HepG2 (cell line): Measurements from ENCODE around the gene CEP131. TPM values are rescaled to one million over a fixed set of nuclear protein-coding genes. Genes with fewer than 3 reads are reported as not detected.

ENCODE experiments used
- ATAC-seq: fragments of 200-7000 bp; cut with Tn5 transposase; 3 replicates; pipeline ENCODE4 v1.9.1; 2020; ENCODE audit warnings: mild to moderate bottlenecking, moderate library complexity
- BruUV-seq: library from RNA; stranded (reverse); fragments of 400-500 nt; replicated peaks from 2 replicates; lab custom pipeline; 2021; lab: Mats Ljungman, UMichigan
- CTCF ChIA-PET: fragments of 300-600 bp; formaldehyde crosslinking; extraction: SDS; loops from one replicate; lab custom pipeline; 2021; ENCODE audit warnings: low total read pairs, inconsistent platforms, low intra/inter-chr PET ratio; lab: Yijun Ruan, JAX
- POLR2A ChIA-PET: fragments of 350-600 bp; sonication (Branson Sonifier 250); formaldehyde crosslinking; loops from one replicate; lab custom pipeline; 2020; ENCODE audit warnings: antibody characterized with exemption, inconsistent platforms; lab: Yijun Ruan, JAX
- DNase-seq: peaks from one replicate; pipeline ENCODE4 v3.0.0-alpha.2; 2015; ENCODE audit warnings: low spot score
- FAIRE-seq: peaks from 3 replicates; lab custom pipeline; 2011; peaks lifted over from hg19 to GRCh38; lab: Jason Lieb, UNC
- H2AFZ ChIP-seq: one replicate; pipeline ENCODE4 v1.6.1; 2011; ENCODE audit warnings: low read length, inconsistent platforms
- H3K27ac ChIP-seq: fragments of 300-600 bp; 3 replicates; pipeline ENCODE4 v1.8.0; 2011; ENCODE audit warnings: mixed run types, mild to moderate bottlenecking, mixed read lengths, low read length, inconsistent platforms; ENCODE audit not compliant: insufficient read depth; ENCODE audit errors: extremely low read length
- H3K27me3 ChIP-seq, 2 experiments: fragments of 200-600 bp in 1 of 2; 2 replicates in 1 of 2; 3 replicates in 1 of 2; pipeline versions ENCODE4 v1.6.0 to v1.8.0; 2011; ENCODE audit warnings: low read length in 2 of 2, mild to moderate bottlenecking in 2 of 2, moderate library complexity in 2 of 2, inconsistent platforms in 1 of 2; ENCODE audit not compliant: insufficient read depth in 2 of 2, control insufficient read depth in 1 of 2
- H3K36me3 ChIP-seq, 2 experiments: fragments of 200-600 bp in 1 of 2; replicated peaks in 1 of 2; 2 replicates in 1 of 2; 3 replicates in 1 of 2; pipeline versions ENCODE4 v1.5.1 to v1.8.0; 2011; ENCODE audit warnings: low read length in 2 of 2, inconsistent platforms in 1 of 2; ENCODE audit not compliant: insufficient read depth in 2 of 2, control insufficient read depth in 1 of 2
- H3K4me1 ChIP-seq: 2 replicates; pipeline ENCODE4 v1.5.1; 2012; ENCODE audit warnings: low read length, inconsistent platforms; ENCODE audit not compliant: insufficient read depth
- H3K4me2 ChIP-seq: 2 replicates; pipeline ENCODE4 v1.6.0; 2011; ENCODE audit warnings: low read depth, low read length, inconsistent platforms
- H3K4me3 ChIP-seq, 3 experiments: fragments of 200-600 bp in 1 of 3; sonication (generic), shearing (Covaris generic) in 1 of 3; replicated peaks in 1 of 3; 2 replicates each; pipeline ENCODE4 v1.5.1; 2011 to 2016; ENCODE audit warnings: low read length in 3 of 3, inconsistent platforms in 2 of 3, low read depth in 2 of 3, mild to moderate bottlenecking in 2 of 3, control low read depth in 1 of 3, mixed read lengths in 1 of 3; ENCODE audit not compliant: insufficient read depth in 1 of 3
- H3K79me2 ChIP-seq: one replicate; pipeline ENCODE4 v1.6.1; 2011; ENCODE audit warnings: low read length, inconsistent platforms; ENCODE audit not compliant: insufficient read depth
- H3K9ac ChIP-seq: 2 replicates; pipeline ENCODE4 v1.6.0; 2011; ENCODE audit warnings: mild to moderate bottlenecking, low read depth, low read length, inconsistent platforms; ENCODE audit not compliant: insufficient read depth
- H3K9me3 ChIP-seq: 2 replicates; pipeline ENCODE4 v1.5.1; 2012; ENCODE audit warnings: mild to moderate bottlenecking, low read length
- H4K20me1 ChIP-seq: 2 replicates; pipeline ENCODE4 v1.6.0; 2011; ENCODE audit warnings: inconsistent platforms, mild to moderate bottlenecking, low read length, moderate library complexity; ENCODE audit not compliant: insufficient read depth
- ELF1 ChIP-seq: sonication (generic); formaldehyde crosslinking; IDR thresholded peaks from 2 replicates; pipeline ENCODE4 v1.4.0; 2020; ENCODE audit warnings: missing genetic modification reagents
- ETV6 ChIP-seq: sonication (generic); formaldehyde crosslinking; conservative IDR thresholded peaks from 2 replicates; pipeline ENCODE4 v1.4.0; 2020; ENCODE audit warnings: missing genetic modification reagents
- GFI1 ChIP-seq: sonication (generic); formaldehyde crosslinking; IDR thresholded peaks from 2 replicates; pipeline ENCODE4 v1.5.0; 2020; ENCODE audit warnings: missing genetic modification reagents, mild to moderate bottlenecking, borderline replicate concordance
- HNRNPK ChIP-seq: fragments of 200-400 bp; formaldehyde crosslinking; IDR thresholded peaks from 2 replicates; pipeline ENCODE4 v1.6.1; 2018; ENCODE audit warnings: low read length, low read depth, moderate library complexity, mild to moderate bottlenecking; ENCODE audit not compliant: poor library complexity, severe bottlenecking
- ISX ChIP-seq: sonication (generic); formaldehyde crosslinking; conservative IDR thresholded peaks from 2 replicates; pipeline ENCODE4 v1.5.0; 2020; ENCODE audit warnings: missing genetic modification reagents
- MBNL3 ChIP-seq: fragments of 250-450 bp; sonication (Bioruptor Pico); conservative IDR thresholded peaks from 2 replicates; pipeline ENCODE4 v1.8.0; 2022; ENCODE audit warnings: mild to moderate bottlenecking, inconsistent platforms
- PAWR ChIP-seq: sonication (generic); formaldehyde crosslinking; IDR thresholded peaks from 2 replicates; pipeline ENCODE4 v1.4.0; 2020; ENCODE audit warnings: missing genetic modification reagents, mild to moderate bottlenecking, borderline replicate concordance
- RAD21 ChIP-seq: fragments of 450-650 bp; formaldehyde crosslinking; IDR thresholded peaks from 2 replicates; pipeline ENCODE4 v1.5.0; 2020; ENCODE audit warnings: mild to moderate bottlenecking
- REPIN1 ChIP-seq: sonication (generic); formaldehyde crosslinking; IDR thresholded peaks from 2 replicates; pipeline ENCODE4 v1.8.0; 2022; ENCODE audit warnings: missing genetic modification reagents, low read depth, mild to moderate bottlenecking, borderline replicate concordance
- ZNF253 ChIP-seq: sonication (generic); formaldehyde crosslinking; IDR thresholded peaks from 2 replicates; pipeline ENCODE4 v1.8.0; 2022; ENCODE audit warnings: mild to moderate bottlenecking, missing genetic modification reagents, borderline replicate concordance
- ZNF30 ChIP-seq: sonication (generic); formaldehyde crosslinking; IDR thresholded peaks from 2 replicates; pipeline ENCODE4 v1.5.0; 2020; ENCODE audit warnings: mild to moderate bottlenecking, missing genetic modification reagents
- ZNF441 ChIP-seq: sonication (generic); formaldehyde crosslinking; IDR thresholded peaks from 2 replicates; pipeline ENCODE4 v1.7.0; 2021; ENCODE audit warnings: missing genetic modification reagents, borderline replicate concordance
- ZNF547 ChIP-seq: sonication (generic); formaldehyde crosslinking; IDR thresholded peaks from 2 replicates; pipeline ENCODE4 v1.5.1; 2020; ENCODE audit warnings: mild to moderate bottlenecking, missing genetic modification reagents
- ZNF570 ChIP-seq: sonication (generic); formaldehyde crosslinking; IDR thresholded peaks from 2 replicates; pipeline ENCODE4 v1.4.0; 2020; ENCODE audit warnings: mild to moderate bottlenecking, missing genetic modification reagents, borderline replicate concordance
- ZNF672 ChIP-seq: sonication (generic); formaldehyde crosslinking; IDR thresholded peaks from 2 replicates; pipeline ENCODE4 v1.8.1; 2022; ENCODE audit warnings: missing genetic modification reagents
- ZNF780A ChIP-seq: sonication (generic); formaldehyde crosslinking; IDR thresholded peaks from 2 replicates; pipeline ENCODE4 v1.8.0; 2022; ENCODE audit warnings: mild to moderate bottlenecking, missing genetic modification reagents, moderate library complexity
- ZNF83 ChIP-seq: sonication (generic); formaldehyde crosslinking; IDR thresholded peaks from 2 replicates; pipeline ENCODE4 v1.4.0; 2020; ENCODE audit warnings: missing genetic modification reagents, mild to moderate bottlenecking, borderline replicate concordance
- ZNF891 ChIP-seq: sonication (generic); formaldehyde crosslinking; IDR thresholded peaks from 2 replicates; pipeline ENCODE4 v1.5.0; 2020; ENCODE audit warnings: mild to moderate bottlenecking, missing genetic modification reagents
- WGBS: methylation state at CpG from one replicate; pipeline ENCODE4 v1.1.6; 2017; ENCODE audit warnings: low lambda C conversion rate; 5-methylcytosine and 5-hydroxymethylcytosine counted together
- in situ Hi-C: cut with HindIII; loops from 2 replicates; pipeline ENCODE4 v1.10.0; 2017; ENCODE audit warnings: low pct_unique_long_range_greater_than_20kb; ENCODE audit not compliant: extremely low pct_ligation_motif_present
- intact Hi-C: fragments of 100-400 bp; cut with micrococcal nuclease; formaldehyde crosslinking; loops from one replicate; pipeline ENCODE4 v1.10.0; 2022; ENCODE audit not compliant: unreplicated experiment
- polyA plus RNA-seq, 8 experiments: library from polyadenylated mRNA; depleted of rRNA in 3 of 8; stranded (reverse) in 7 of 8; unstranded in 1 of 8; fragments of >200 nt; fragmentation: Illumina TruSeq in 4 of 8; extraction: Trizol in 4 of 8; gene quantifications; 2 replicates each; pipeline versions ENCODE4 v1.2.1 to v1.2.3, GENCODE V29; 2011 to 2016; ENCODE audit warnings: low read depth in 4 of 8, missing spikeins in 1 of 8, mixed read lengths in 1 of 8; ENCODE audit not compliant: insufficient read depth in 1 of 8
- total RNA-seq, 5 experiments: library from RNA; depleted of rRNA; stranded (reverse); fragments of >200 nt; fragmentation: Illumina TruSeq; extraction: Trizol; gene quantifications; 2 replicates each; pipeline ENCODE4 v1.2.3, GENCODE V29; 2016; ENCODE audit warnings: low read depth in 1 of 5
- TF ChIP-seq, protein P1 (sequence below): sonication (generic); formaldehyde crosslinking; IDR thresholded peaks from 2 replicates; pipeline ENCODE4 v1.8.1; 2022; ENCODE audit warnings: low read depth, mild to moderate bottlenecking, missing genetic modification reagents
- TF ChIP-seq, protein P2 (sequence below): sonication (generic); formaldehyde crosslinking; IDR thresholded peaks from 2 replicates; pipeline ENCODE4 v1.8.0; 2022; ENCODE audit warnings: low read depth, missing genetic modification reagents

Gene CEP131
- total and polyA plus RNA-seq, 2 of the 13 experiments (the other 11 are each of a cell fraction or from before 2014, with no cell fraction given) = 5.0 to 16.8 TPM

DNA sequence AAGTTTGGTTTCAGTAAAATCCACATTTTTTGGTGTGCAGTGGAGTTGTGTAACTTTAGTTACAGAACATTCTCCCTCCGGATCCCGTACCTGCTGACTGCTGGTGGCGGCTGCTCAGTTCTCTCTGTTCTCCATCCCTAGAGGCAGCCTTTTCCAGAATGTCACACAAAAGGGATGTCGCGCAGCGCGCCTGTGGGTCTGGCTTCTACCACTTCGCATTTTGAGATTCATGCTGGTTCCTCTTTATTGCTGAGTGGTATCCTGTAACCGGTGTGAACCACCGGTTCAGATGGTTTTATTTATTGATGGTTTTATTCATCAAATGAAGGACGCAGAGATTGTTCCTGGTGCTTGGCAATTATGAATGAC is 981 bp upstream of the CEP131 start (continued):
- TF ChIP-seq ISX (CRISPR knock-in tag) = no peak
- no peak for TF ChIP-seq MBNL3 (CRISPR knock-in tag)
- TF ChIP-seq ZNF570 (CRISPR knock-in tag) = no peak
- TF ChIP-seq ELF1 (CRISPR knock-in tag) = no peak
- TF ChIP-seq, protein P1, sequence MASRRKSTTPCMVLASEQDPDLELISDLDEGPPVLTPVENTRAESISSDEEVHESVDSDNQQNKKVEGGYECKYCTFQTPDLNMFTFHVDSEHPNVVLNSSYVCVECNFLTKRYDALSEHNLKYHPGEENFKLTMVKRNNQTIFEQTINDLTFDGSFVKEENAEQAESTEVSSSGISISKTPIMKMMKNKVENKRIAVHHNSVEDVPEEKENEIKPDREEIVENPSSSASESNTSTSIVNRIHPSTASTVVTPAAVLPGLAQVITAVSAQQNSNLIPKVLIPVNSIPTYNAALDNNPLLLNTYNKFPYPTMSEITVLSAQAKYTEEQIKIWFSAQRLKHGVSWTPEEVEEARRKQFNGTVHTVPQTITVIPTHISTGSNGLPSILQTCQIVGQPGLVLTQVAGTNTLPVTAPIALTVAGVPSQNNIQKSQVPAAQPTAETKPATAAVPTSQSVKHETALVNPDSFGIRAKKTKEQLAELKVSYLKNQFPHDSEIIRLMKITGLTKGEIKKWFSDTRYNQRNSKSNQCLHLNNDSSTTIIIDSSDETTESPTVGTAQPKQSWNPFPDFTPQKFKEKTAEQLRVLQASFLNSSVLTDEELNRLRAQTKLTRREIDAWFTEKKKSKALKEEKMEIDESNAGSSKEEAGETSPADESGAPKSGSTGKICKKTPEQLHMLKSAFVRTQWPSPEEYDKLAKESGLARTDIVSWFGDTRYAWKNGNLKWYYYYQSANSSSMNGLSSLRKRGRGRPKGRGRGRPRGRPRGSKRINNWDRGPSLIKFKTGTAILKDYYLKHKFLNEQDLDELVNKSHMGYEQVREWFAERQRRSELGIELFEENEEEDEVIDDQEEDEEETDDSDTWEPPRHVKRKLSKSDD = 0 out of 2 replicates have a peak, but pooled peaks have one; percentile 23

DNA sequence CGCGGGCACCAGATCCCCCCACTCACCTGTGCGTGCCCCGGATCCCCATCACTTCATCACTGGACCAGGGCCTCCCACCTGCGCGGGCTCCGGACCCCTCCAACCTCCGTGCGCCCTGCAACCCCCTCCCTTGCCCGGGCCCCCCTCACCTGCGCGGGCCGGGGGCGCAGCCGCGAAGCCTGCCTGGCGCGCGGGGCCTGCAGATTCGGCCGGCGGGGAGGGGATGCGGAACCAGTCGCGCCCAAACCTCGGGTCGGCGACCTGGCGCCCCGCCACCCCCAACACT is 202 bp downstream of the CEP131 start:
- H3K27me3 ChIP-seq = no peaks in the 10 kb centered on the region
- peak overlapping the region; percentile 63 to 91 (median 87) for H3K4me3 ChIP-seq
- peaks cover 12% of the 10 kb centered on the region for H3K79me2 ChIP-seq
- H3K9me3 ChIP-seq = no peaks in the 10 kb centered on the region
- WGBS = 0% methylated on average over 10 of the region's 30 CpGs
- no TSS peak for BruUV-seq
- H3K36me3 ChIP-seq = peaks cover 6 to 9% of the 10 kb centered on the region in 2 experiments; a peak in 4 of 5 replicates
- in situ Hi-C loops = no loop called here
- intact Hi-C loops = loop anchor here (5.0 kb wide), 1 partner anchor 80 kb away; no protein-coding TSS in a partner anchor
- ATAC-seq = peak; percentile 3
- H3K9ac ChIP-seq = peak overlapping the region; percentile 74
- no peaks in the 10 kb centered on the region; the same call in 1 of the 2 replicates for H4K20me1 ChIP-seq
- peak overlapping the region; percentile 37 for H3K27ac ChIP-seq
- H3K4me1 ChIP-seq = peaks cover 32% of the 10 kb centered on the region
- ChIA-PET CTCF (no interaction called here), POLR2A (interaction anchor here (0.6 to 1.4 kb wide), 24 partner anchors 9 to 675 kb away, joined by 3 to 61 read pairs (median 4); partner anchors contain the start of genes ACTG1, BAHCC1, NDUFAF8 and PVALEF)
- H3K4me2 ChIP-seq = peak overlapping the region; percentile 93
- no peak overlapping the region for H2AFZ ChIP-seq
- DNase-seq = no peak
- no peak for FAIRE-seq
- TF ChIP-seq GFI1 (CRISPR knock-in tag) = 0 out of 2 replicates have a peak, but pooled peaks have one; percentile 11
- TF ChIP-seq ZNF672 (CRISPR knock-in tag) = no peak
- TF ChIP-seq PAWR = 0 out of 2 replicates have a peak, but pooled peaks have one; percentile 50
- no peak for TF ChIP-seq ZNF441 (CRISPR knock-in tag)
- TF ChIP-seq RAD21 (CRISPR knock-in tag) = 0 out of 2 replicates have a peak, but pooled peaks have one; percentile 21
- 0 out of 2 replicates have a peak, but pooled peaks have one; percentile 40 for TF ChIP-seq REPIN1 (CRISPR knock-in tag)
- peak; percentile 84 for TF ChIP-seq HNRNPK
- TF ChIP-seq ZNF547 (CRISPR knock-in tag) = peak; percentile 3; the same call in 1 of the 2 replicates
- TF ChIP-seq ZNF83 (CRISPR knock-in tag) = peak; percentile 76; the same call in 1 of the 2 replicates
- TF ChIP-seq, protein P2, sequence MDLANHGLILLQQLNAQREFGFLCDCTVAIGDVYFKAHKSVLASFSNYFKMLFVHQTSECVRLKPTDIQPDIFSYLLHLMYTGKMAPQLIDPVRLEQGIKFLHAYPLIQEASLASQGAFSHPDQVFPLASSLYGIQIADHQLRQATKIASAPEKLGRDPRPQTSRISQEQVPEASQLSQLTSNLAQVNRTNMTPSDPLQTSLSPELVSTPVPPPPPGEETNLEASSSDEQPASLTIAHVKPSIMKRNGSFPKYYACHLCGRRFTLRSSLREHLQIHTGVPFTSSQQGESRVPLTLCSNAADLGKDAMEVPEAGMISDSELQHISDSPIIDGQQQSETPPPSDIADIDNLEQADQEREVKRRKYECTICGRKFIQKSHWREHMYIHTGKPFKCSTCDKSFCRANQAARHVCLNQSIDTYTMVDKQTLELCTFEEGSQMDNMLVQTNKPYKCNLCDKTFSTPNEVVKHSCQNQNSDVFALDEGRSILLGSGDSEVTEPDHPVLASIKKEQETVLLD (CRISPR knock-in tag) = 0 out of 2 replicates have a peak, but pooled peaks have one; percentile 2
- peak; percentile 37; the same call in 1 of the 2 replicates for TF ChIP-seq ZNF891 (CRISPR knock-in tag)
- no peak for TF ChIP-seq ZNF780A (CRISPR knock-in tag)
- 0 out of 2 replicates have a peak, but pooled peaks have one; percentile 20 for TF ChIP-seq ETV6 (CRISPR knock-in tag)
- TF ChIP-seq ZNF253 (CRISPR knock-in tag) = peak; percentile 81; the same call in 1 of the 2 replicates
- TF ChIP-seq ZNF30 = peak; percentile 74; the same call in 1 of the 2 replicates
